ENCODE results near the gene VSIG10. TPM values are rescaled to one million over a fixed set of nuclear protein-coding genes. Genes with fewer than 3 reads are reported as not detected.

The VSIG10 gene
- total RNA-seq, 2 donors from 2014 or later = 20.4 to 41.0 TPM

DNA sequence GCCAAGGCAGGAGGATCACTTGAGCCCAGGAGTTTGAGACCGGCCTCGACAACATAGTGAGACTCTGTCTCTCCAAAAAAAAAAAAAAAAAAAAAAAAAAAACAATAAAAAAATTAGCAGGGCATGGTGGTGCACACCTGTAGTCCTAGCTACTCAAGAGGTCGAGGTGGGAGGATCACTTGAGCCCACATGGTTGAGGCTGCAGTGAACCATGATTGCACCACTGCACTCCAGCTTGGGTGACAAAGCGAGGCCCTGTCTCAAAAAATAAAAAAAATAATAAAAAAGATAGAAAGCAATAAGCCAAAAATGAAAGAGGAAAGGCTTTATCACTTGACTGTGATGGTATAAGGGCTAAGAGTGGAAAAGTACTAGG lies 21.9 kb upstream of the VSIG10 start:
- Histone ChIP-seq H3K27ac (peak overlapping the region; percentile 91 to 98 (median 92)), H3K36me3 (replicated peaks in 1 of 2; ENCODE audit: insufficient read depth in 1 of 2, low read depth in 2 of 2) (no peaks in the 10 kb centered on the region), H3K27me3 (no peaks in the 10 kb centered on the region), H3K9me3 (no peaks in the 10 kb centered on the region), H3K4me1 (peaks cover 47% of the 10 kb centered on the region), H3K4me3 (no peak overlapping the region)
- no peak for ATAC-seq
- DNase-seq = no peak
- TF ChIP-seq POLR2A (IDR thresholded peaks at IDR 0.05) = no peak
- TF ChIP-seq, protein P1, sequence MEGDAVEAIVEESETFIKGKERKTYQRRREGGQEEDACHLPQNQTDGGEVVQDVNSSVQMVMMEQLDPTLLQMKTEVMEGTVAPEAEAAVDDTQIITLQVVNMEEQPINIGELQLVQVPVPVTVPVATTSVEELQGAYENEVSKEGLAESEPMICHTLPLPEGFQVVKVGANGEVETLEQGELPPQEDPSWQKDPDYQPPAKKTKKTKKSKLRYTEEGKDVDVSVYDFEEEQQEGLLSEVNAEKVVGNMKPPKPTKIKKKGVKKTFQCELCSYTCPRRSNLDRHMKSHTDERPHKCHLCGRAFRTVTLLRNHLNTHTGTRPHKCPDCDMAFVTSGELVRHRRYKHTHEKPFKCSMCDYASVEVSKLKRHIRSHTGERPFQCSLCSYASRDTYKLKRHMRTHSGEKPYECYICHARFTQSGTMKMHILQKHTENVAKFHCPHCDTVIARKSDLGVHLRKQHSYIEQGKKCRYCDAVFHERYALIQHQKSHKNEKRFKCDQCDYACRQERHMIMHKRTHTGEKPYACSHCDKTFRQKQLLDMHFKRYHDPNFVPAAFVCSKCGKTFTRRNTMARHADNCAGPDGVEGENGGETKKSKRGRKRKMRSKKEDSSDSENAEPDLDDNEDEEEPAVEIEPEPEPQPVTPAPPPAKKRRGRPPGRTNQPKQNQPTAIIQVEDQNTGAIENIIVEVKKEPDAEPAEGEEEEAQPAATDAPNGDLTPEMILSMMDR (IDR thresholded peaks at IDR 0.05) = no peak
- 93 to 97% methylated on average over 4 of the region's 4 CpGs for WGBS, 2 donors
- intact Hi-C loops (cut with DNase I) = no loop called here

DNA sequence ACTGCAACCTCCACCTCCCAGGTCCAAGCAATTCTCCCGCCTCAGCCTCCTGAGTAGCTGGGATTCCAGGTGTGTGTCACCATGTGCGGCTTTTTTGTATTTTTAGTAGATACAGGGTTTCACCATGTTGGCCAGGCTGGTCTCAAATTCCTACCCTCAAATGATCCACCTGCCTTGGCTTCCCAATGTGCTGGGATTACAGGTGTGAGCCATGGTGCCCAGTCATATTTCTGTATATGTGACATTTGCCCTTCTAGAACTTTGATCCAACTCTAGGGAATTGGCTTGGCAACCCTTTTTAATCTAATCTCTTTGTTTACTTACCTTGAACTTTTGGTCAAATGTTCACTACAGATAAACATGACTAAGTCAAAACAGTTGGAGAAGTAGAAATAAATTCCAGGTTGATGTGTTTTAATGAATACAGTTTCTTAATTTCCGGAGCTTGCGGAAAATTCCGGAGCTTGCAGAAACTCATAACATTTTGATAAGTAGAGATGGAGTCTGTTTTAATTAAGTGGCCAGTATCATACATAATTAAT lies 20.6 kb upstream of the VSIG10 start:
- peak; percentile 19 for ATAC-seq
- no peak overlapping the region for H3K4me3 ChIP-seq
- no peaks in the 10 kb centered on the region for H3K36me3 ChIP-seq (replicated peaks in 1 of 2; ENCODE audit: insufficient read depth in 1 of 2, low read depth in 2 of 2)
- DNase-seq = peak in 1 of 4 donors; percentile 48
- 34 to 36% methylated on average over 5 of the region's 5 CpGs for WGBS, 2 donors
- peak overlapping the region in 3 of 4 donors; percentile 51 to 98 (median 91) for H3K27ac ChIP-seq
- H3K4me1 ChIP-seq = peaks cover 50% of the 10 kb centered on the region
- TF ChIP-seq POLR2A (IDR thresholded peaks at IDR 0.05) = no peak
- TF ChIP-seq, protein P1 (IDR thresholded peaks at IDR 0.05) = no peak
- no peaks in the 10 kb centered on the region for H3K9me3 ChIP-seq
- no peaks in the 10 kb centered on the region for H3K27me3 ChIP-seq
- intact Hi-C loops (cut with DNase I) = no loop called here

DNA sequence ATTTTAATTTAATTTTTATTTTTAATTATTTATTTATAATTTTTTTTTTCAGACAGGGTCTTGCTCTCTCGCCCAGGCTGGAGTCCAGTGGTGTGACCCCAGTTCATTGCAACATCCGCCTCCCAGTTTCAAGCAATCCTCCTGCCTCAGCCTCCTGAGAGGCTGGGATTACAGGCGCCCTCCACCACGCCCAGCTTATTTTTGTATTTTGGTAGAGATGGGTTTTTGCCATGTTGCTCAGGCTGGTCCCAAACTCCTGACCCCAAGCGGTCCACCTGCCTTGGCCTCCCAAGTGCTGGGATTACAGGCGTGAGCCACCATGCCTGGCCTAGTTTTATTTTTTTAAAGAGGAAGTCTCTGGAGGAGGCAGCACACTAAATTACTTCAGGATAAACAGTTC lies 18.5 kb upstream of the VSIG10 start:
- intact Hi-C loops (cut with DNase I) = no loop called here
- Histone ChIP-seq H3K27me3 (no peaks in the 10 kb centered on the region), H3K4me1 (peaks cover 49% of the 10 kb centered on the region), H3K9me3 (no peaks in the 10 kb centered on the region), H3K27ac (peak overlapping the region in 1 of 4 donors; percentile 12), H3K4me3 (no peak overlapping the region), H3K36me3 (replicated peaks in 1 of 2; ENCODE audit: insufficient read depth in 1 of 2, low read depth in 2 of 2) (no peaks in the 10 kb centered on the region)
- DNase-seq = no peak
- no peak for TF ChIP-seq POLR2A (IDR thresholded peaks at IDR 0.05)
- TF ChIP-seq, protein P1 (IDR thresholded peaks at IDR 0.05) = no peak
- ATAC-seq = no peak
- WGBS, 2 donors = 95 to 96% methylated on average over 6 of the region's 6 CpGs

DNA sequence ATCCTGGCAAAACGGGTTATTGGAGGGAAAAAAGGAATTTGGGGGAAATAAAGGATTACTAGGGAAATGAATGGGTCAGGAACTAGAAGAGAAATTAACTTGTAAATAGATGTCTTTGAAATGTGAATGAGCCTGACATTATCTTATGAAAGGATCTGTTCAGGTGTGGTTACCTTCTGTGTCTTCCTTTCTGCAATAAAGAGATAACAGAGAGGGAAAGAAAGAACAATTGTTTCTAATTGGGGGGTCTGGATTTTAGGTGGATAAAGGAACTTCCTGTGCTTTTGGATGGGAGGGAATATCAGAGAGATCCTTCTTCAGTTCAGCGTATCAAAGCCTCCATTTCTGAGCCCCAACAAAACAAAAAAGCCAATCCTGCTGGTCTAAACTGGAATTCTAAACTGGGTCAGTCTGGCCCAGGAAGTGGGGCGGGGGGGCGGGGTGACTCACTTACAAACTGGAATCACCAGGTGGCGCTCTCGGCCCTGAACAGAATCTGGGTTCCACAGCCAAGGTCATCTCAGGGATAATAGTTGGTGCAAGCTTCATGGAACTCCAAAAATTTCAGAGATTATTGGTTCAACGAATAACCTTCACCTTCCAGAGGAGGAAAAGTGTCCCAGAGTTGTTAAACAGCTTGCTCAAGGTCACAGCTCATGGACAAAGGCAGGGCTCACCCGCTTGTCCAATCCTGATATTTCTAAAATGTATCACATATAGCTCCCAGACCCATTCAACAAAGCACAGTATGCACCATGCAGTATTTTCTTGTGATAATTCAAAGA lies 17.0 kb upstream of the VSIG10 start:
- ATAC-seq = peak; percentile 88
- Histone ChIP-seq H3K36me3 (replicated peaks in 1 of 2; ENCODE audit: insufficient read depth in 1 of 2, low read depth in 2 of 2) (no peaks in the 10 kb centered on the region), H3K27me3 (no peaks in the 10 kb centered on the region), H3K9me3 (no peaks in the 10 kb centered on the region), H3K27ac (peak overlapping the region; percentile 36 to 79 (median 72)), H3K4me1 (peaks cover 40% of the 10 kb centered on the region), H3K4me3 (no peak overlapping the region)
- 6 to 11% methylated on average over 7 to 8 of the region's 8 CpGs for WGBS, 2 donors
- intact Hi-C loops (cut with DNase I) = no loop called here
- DNase-seq = peak; percentile 82 to 87 (median 86)
- TF ChIP-seq, protein P1 (IDR thresholded peaks at IDR 0.05) = peak; percentile 44 to 85 (median 57)
- TF ChIP-seq POLR2A (IDR thresholded peaks at IDR 0.05) = no peak
